Measurements from ENCODE around the gene TMEM8B.

Gene TMEM8B

DNA sequence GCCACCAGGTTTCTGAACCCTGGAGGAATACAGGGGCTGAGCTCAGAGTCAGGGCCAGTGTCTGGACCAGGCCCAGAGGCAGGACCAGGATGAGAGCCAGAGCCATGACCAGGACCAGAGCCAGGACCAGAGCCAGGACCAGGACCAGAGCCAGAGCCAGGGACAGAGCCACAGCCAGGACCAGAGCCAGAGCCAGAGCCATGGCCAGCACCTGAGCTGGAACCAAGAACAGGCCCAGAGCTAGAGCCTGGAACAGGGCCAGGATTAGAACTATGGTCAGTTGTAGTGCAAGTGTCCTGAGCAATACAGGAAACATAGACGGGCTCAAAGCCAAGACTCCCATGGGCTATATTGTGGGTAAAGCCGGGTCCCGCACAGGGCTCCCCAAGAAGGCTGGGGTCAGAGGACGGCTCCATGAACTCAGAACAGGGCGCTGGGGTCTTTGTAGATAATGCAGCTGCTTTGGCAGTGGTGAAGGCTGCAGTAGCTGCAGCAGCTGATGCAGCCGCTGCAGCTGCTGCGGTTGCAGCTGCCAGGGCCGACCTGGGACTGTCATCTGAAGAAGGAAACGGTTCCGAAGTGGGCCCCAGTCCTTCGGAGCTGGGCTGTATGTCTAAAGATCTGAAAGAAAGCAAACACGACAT lies 17.5 kb upstream of the TMEM8B start:
- no peak for DNase-seq

DNA sequence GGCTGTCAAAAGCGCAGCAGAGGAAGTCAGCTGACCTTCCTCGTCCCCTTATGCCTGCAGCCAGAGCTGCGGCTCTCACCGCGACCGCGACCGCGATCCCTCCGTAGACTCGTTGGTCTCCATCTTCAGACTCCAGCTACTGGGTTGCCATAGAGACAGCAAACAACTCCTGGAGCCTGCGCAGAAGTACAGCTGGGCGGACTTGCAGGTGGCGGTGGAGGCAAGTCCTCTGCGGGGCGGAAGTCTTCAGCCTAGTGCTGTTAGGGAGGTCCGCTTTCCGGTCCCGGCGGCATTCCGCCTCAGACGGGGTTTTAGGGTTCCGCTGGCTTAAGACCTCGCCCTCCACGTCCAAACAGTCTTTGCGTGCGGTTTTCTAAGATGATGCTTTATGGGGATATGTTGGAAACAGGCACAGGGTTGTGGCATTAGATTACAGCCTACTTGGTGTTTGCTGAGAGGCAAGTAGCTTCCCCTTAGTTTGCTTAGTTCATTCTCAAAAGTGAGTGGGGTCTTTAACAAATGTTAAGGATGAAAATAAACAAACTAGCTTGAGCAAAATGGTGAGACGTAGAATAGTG lies 16.9 kb upstream of the TMEM8B start, which contains the start of gene SPAG8:
TSS of gene SPAG8 (minus strand) at position 238 of the 578 bp plus-strand sequence. CDS start at position 123, 115 bp downstream.
- DNase-seq, result peak; percentile 86

DNA sequence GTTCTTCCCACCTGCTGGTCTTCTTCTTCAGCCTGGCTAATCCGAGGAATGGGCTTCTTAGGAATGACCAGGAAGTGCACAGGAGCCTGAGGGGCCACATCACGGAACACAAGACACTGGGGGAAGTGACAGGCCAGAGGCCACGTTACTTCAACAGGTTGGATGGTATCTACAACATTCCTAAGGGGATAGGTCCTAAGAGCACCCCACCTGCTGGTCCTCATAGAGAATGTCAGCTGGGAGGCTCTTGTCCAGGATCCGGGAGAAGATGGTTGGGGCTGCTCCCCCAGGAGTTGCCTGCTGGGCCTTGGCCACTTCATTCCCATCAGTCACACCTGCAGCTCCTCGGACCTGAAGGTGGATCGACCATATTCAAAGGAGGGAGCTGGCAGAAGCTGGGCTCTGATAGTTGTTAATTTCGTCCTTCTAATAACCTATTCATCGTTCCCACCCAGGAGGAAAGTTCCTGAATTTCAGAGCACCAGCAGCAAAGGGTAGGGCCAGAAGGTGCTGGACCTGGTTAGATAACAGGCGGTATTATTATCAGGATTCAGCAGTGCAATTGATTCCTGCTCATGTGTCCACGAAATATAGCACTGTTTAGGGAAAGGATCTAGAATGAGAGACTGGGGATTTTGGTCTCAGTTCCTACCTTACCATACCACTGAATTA lies 15.5 kb upstream of the TMEM8B start:
- no peak for DNase-seq

DNA sequence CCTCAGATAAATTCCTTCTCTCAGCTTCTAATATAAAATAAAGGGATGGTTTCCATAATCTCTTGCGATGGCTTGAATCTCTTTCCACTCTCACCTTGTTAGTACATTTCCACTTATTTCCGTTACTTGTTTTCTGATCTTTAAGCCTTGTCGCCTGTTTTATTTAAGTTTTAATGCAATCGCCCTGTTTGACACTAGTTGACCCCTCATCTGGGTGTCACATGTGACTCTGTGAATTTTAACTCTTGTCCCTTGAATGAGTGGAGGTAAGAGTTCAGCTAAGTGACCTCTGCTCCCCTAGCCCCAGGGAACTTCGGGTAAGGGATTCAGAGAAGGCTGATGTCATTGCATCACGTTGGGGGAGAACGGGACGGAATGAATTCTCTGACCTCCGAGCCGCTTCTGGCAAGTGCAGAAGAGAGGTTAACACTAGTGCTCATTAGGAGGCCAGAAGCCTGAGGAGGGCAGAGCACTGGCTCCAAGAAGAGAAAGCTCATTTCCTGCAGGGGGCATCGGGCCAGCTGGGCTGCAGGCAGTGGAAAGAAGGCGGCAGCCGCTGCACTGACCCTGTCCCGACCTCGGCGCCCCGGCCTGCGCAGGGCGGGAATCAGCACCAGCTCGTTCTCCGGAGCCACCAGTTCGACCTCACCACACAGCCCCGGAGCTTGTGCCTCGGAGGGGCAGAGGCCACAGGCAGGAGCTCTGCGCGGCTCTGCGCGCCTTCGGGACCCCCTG lies 14.8 kb upstream of the TMEM8B start:
- DNase-seq, result no peak

DNA sequence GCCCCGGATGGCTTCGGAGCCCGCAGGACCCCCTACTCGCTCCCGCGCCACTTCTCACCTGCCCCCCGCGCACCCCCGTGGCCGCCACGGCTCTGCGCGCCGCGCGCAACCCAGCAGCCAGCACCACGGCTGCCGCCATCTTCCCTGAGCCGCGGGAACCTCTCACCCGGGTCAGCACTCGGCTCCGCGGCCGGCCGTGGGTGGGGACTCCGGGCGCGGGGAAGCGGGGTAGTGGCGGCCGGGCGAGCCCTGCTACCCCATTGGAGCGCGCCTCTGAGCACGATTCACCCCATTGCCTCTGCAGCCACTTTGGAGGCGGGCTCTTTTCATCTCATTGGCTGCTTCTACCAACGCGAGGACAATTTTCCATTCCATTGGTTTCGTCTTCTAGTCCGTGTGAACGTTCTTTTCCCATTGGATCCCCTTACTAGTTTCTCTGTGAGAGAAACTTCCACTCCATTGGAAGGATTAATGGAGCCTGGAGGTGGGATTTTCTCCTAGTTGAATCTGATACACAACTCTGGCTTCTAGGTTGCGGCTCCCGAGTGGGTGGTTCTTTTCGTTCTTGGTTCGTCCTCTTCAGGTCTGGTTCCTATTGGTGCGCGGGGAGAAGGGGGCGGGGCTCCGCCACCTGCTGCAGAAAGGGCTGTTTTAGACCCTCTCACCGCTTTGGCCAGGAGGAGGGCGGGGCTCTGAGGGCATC lies 14.0 kb upstream of the TMEM8B start, which contains the start of gene HINT2:
TSS of gene HINT2 (minus strand) at position 202 of the 703 bp plus-strand sequence. CDS start at position 139, 63 bp downstream.
- peak; percentile 88 for DNase-seq

DNA sequence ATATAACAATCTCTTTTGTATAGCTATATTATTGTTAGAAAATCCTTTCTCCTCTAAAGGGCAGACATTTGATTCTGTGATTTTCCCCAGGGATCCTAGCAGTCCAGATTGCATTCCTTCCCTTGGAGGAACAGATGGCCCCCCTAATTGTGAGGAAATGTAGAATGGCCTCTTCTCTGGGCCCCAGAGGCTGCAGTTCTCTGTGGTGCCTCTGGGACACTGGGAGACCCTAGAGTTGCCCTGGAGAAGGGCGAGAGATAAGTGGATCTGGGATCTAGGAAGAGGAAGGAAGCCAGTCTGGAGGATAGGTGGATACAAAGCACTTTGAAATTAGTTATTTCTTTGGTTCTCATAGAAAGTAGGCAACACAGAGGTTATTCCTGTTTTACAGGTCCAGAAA lies 12.3 kb upstream of the TMEM8B start:
- no peak for DNase-seq

DNA sequence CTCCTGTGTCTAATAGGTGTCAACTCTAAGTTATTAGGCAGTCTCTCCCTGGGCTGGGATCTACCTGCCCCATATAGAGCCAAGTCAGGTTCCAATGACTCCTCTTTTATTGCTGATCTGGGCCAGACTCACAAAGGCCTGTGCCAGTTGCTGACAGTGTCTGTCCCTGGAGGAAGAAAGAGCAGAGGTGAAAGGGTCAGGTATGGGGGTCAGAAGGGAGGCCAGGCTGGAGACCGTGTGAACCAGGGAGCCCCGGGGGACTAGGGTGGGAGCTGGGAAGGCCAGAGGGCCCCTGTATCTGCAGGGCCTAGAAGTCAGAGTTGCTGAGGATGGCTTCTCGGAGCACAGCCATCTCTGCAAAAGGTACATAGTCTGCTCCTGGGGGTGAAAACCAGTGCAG lies 10.7 kb upstream of the TMEM8B start:
- DNase-seq, result no peak

DNA sequence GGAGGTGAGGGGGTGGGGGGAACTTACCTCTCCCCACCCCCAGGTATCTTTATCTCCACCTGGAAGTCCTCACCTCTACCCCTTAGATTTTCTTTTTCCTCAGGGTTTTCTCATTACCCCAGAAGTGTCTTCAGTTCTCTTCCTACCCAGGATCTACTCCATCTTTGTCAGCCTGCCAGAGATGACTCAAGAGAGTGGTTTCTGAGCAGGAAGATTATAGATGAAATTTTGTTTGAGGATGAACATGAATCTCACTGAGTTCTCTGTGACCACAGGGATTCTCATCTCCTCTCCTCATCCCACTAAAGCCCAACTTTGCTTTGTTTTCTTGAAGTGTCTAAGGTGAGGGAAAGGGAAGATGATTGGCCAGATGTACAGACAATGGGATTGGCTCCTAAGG lies 9.0 kb upstream of the TMEM8B start:
- DNase-seq, result no peak

DNA sequence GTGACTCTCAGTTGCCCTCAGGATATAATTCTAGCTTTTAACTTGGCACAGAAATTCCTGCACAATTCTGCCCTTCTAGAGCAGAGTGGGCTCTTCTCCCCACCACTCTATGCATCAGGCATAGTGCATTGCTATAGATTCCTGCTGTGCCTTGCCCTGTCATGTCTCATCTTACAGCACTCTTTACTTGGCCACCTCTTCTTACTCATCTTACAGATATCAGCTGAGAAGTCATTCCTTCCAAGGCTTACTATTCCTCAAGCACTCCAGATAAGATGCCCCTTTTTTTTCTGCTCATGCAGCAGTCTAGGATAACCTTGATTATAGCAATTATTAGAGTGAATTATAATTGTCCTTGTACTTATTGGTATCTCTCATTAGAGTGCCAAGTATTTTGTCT lies 6.1 kb upstream of the TMEM8B start:
- DNase-seq, result no peak

DNA sequence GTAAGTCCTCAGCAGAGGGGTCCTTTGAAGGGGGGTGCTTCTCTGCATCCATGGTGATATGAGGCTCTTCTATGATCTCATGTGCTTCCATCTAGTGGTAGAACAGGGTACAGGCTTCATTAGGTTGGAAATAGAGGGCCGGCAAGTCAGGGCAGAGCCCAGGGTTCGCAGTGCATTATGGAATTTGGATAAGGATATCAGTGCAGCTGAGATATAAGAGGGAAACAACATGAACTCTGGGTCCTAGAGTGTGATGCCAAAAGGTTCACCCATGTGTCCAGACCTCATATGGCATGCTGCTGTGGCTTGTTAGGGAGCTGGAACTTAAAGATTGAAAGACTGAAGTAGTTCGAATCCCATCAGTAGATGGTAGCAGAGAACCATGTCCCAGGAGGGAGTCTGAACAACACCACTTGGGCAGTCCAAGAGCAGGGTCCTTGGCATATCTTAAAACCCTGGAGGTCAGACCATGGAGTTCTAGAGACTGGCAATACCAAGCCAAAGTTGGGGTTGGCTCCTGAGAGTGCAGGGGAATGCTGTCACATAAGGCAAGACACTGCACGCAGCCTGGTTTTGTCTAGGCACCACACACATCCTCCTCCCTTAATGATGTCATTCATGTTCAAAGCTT lies 2.8 kb upstream of the TMEM8B start:
- DNase-seq, result no peak

DNA sequence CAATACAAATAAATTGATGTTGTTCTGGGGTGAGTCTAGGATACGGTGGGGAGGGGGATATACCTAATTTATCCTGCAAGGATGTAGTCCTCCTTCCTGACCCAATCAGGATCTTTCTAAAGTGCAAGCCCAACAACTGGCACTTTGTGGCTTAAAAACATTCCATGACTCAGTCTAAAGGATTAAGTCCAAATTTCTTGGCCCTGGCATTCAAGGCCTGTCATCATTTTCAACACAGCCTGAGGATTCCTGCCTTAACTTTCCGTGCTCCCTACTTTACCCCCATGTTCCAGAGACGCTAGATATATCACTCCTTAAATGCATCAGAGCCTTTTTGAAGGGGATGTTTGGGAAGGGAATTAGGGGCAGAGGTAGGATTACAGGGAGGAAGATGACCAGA lies 1.5 kb upstream of the TMEM8B start:
- no peak for DNase-seq

DNA sequence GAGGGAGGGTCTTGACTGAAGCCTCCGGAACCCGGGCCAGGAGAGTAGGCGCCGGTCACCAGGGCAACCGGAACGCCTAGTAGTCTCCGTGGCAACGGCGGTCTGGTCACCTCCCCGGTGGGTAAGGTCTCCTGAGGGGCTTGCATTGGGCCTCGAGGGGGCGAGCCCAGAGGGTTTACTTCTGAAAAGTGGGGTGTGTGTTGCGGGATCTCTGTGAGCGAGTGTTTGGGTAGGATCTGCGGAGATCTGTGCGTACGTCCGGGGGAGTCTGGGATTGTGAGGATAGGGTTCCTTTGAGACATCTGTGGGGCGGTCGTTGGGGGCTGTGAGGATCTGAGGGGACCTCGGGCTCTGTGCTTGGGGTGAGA lies 328 bp upstream of the TMEM8B start, which contains the start of gene FAM221B:
TSS of gene FAM221B (minus strand) at position 17 of the 368 bp plus-strand sequence. CDS start 2,571 bp downstream, outside the sequence.
- no peak for DNase-seq

DNA sequence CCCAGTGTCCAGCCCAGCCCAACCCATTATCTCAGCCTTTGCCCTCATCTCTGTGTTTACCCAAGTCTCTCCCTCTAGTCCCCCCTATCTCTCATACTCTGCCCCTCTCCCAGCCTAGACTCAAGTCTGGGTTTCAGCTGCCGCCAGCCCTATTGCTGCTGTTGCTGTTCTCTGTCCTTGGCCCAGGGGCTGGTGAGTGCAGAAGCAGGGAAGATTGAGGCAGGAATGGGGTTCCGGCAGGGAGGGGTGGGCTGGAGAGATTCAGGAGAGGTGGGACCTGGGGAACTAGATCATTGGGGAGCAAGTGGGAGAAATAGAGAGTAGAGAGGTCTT lies 702 bp downstream of the TMEM8B start:
- DNase-seq, result no peak

DNA sequence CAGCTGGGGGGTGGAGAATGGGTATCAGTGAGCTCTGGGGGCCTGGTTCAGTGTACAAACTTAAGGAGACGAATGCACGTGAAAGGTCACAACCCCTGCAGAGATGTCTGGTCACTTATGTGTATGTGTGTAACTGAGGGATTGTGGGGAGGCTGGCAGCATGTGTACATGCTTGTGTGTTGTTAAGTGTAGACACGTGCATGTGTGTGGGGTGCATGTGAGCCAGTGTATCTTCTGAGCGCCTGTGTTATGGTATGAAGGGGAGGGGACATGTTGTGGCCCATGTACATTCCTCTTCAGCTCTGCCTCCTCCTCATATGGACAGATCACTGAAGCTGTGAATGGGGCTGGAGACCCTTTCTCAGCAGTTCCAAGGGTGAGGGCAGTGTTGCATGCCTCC lies 2.0 kb downstream of the TMEM8B start:
- no peak for DNase-seq

DNA sequence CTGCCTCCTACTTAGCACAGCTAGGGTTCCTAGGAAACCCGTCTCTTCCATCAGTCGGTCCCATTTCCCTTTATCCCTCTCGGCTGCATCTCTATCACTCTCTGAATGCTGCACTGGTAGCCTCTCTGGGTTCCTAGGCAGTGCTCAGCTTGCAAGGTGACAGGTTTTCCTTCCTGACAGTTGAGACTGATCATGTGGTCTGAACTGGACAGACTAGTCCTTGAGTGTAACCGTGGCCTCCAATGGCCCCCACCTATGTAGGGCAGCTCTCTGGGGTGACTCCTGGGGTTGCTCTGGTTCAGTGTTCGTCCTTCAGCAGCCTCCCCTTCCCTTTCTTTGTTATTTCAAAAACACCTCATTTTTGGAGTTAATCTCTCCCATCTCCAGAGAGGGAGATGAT lies 3.8 kb downstream of the TMEM8B start:
- DNase-seq, result no peak

DNA sequence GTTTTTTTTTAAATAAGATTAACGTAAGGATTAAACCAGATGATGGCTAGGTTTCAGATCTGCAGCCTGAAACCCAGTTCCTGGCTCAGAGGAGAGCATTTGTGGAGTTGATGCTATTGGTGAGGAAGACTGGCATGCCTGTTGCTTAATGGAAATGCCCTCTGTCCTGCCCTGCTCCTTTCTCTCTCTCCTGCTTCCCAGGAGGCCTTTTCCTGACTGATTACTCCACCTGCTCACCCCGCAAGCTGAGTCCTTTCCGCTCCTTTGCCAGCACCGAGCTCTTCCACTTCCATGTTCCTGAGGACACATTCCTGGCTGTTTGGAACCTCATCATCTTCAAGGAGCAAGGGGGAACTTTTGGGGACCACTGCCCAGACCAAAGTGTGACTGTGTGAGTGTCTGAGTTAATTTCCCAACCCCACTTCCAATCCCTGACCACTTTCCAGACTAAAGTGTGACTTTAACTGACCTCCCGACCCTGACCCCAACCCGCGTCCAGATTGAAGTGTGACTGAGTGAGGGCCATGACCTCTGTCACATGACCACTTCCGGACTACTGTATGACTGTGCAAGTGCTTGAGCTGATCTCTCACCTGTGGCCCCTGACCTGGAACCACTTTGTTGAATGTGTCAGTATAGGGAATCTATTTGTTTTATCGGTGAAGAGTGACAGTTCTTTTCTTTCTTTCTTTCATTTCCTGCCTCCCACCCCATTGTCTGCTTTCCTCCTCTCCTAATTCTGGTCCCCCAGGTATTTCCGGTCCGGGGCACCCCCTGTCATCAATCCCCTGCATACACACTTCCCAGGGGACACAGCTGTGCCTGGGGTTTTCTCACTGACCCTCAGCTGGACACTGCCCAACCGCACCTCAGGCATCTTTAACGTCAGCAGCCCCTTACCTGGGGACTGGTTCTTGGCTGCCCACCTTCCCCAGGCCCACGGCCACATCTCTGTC lies 5.5 kb downstream of the TMEM8B start:
- no peak for DNase-seq

DNA sequence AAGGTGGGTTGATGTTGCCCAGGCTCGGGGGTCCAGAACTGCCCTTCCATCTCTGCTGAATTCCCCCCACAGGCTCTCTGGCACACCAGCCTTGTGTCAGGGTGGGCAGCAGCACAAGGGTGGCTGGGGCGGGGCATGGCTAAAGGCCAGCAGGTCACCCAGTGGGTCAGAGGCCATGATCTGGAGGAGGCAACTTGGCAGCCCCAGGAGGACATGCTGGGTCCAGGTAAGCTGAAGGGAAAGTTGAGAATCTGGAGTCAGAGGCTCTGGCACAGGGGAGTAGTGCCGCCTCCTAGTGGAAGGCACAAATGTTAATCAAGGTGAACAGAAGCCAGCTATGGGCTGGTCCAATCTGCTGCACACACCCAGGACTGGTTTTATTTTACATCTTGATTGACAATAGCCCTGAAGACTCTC lies 6.2 kb downstream of the TMEM8B start:
- no peak for DNase-seq

DNA sequence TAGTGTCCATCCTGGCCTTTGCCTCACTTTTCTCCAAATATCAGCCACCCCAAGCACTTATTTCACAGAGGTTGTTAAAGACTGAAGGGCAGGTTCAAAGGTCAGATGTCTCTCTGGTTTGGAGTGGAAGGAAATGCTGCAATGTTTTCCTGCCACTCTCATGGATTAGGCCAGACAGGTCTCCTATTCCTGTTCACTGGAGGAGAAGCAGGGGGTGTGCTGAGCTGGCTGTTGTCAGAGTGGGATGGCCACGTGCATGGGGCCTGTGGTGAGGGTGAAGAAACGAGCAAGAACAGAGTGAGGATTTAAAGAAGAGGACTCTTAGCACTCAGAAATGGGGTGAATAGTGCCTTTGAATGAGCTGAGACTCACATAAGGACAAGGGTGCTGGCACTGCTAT lies 6.7 kb downstream of the TMEM8B start:
- DNase-seq, result no peak

DNA sequence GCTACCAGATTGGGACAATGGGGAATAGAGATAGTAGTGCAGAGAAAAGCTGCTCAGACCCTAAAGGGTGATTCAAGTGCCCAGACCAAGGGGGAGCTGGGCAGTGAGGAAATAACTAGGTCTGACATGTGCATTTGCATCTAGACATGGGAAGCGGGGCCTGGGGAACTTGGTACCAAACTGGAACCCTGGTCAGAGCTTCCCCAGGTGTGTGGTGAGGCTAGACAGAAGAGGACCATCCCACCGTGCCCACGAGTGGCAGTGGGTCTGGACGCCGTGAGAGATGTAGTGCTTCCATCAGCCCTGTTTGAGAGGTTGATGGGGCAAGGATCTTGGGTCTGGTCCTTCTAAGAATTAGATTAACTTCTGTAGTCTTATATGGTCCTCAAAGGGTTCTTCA lies 7.6 kb downstream of the TMEM8B start:
- DNase-seq, result no peak

DNA sequence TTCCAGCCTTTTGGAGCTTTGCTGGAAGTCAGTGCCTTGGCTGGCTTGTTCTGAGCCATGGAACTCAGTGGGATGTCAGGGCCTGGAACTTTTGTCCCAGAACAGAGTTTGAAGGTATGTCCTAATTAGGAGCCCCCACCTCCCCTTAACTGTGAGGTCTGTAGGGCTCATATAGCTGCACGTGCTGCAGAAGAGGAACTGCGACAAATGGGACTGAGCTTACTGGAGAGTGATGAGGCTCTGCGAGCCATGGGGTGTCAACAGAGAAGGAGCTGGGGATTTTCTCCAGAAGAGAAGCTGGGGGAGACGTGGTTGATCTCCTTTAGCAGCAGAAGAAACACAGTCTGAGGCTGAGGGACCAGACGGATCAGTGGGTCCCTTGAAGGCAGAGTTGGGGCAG lies 10.9 kb downstream of the TMEM8B start:
- DNase-seq, result no peak

Data from NCI-H510A (cell line).